Erythroblast (primary cell): ENCODE results near the gene IL13.

Experiments used
- DNase-seq, 2 experiments: peaks; one replicate each; lab custom pipeline; 2025; lab: John Stamatoyannopoulos, UW
- GATA1 ChIP-seq: IDR thresholded peaks from 2 replicates; pipeline ENCODE4 v1.6.1; 2011; ENCODE audit warnings: low read depth, mild to moderate bottlenecking, control low read depth, low read length, moderate library complexity
- POLR2A ChIP-seq: IDR thresholded peaks from 2 replicates; pipeline ENCODE4 v1.6.1; 2011; ENCODE audit warnings: mild to moderate bottlenecking, low read length

Gene IL13

DNA sequence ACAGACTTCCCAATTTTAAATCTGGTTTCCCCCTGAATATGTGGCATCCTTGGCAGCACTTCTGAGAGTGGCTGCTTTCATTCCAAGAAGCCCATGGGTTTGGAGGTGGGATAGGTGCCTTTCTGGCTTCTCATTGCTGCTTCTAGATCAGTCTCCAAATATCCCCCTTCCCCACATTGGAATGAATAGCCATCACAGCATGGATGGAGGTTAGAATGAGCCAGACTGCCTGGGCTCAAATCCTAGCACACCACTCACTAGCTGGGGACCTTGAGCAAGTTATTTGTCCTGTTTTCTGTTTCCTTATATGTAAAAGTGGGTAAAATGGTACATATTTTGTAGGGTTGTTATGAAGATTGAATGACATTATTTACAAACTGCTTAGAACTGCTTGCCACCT lies 13.8 kb upstream of the IL13 start:
- TF ChIP-seq POLR2A = no peak
- TF ChIP-seq GATA1 = no peak
- no peak for DNase-seq

DNA sequence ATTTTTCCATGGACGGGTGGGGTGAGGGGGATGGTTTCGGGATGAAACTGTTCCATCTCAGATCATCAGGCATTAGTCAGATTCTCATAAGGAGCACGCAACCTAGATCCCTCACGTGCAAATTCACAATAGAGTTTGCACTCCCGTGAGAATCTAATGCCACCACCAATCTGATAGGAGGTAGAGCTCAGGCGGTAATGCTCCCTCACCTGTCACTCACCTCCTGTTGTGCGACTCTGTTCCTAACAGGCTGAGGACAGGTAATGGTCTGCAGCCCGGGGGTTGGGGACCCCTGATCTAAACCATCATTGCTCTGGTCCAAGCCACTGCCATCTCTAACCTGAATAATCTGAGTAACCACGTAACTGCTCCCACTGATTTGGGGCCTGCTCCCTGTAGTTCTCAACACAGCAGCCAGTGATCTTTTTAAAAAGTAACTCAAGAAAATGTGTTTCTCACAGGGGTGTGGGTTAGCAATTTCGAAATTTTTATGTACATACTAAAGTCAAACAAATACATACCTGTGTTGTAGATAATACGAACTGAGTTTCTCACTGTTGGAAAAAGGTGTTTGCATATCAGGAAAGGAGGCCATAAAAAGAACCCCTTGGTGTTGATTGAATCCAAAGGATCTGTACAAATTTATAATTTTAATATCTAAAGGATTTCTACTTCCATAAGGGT lies 11.2 kb upstream of the IL13 start:
- no peak for TF ChIP-seq GATA1
- TF ChIP-seq POLR2A = no peak
- no peak for DNase-seq

DNA sequence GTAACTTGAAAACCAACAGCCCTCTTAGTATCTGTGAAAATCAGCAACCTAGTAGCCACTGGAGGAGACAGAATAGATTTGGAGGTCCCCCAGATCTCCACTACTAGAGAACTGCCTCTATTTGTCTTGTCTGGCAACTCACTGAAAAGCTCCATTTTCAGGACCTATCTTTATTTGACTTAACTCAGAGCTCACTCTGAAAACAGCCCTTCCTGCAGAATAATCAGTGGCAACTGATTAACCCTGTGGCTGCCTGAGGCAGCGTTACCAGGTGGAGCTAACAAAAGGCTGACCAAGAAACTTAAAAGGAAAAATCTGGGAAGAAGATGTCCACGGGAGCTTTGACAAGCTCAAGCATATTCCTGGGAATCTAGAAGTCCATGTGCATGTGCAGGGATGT lies 10.5 kb upstream of the IL13 start:
- DNase-seq = no peak
- TF ChIP-seq POLR2A (no peak), GATA1 (no peak)

DNA sequence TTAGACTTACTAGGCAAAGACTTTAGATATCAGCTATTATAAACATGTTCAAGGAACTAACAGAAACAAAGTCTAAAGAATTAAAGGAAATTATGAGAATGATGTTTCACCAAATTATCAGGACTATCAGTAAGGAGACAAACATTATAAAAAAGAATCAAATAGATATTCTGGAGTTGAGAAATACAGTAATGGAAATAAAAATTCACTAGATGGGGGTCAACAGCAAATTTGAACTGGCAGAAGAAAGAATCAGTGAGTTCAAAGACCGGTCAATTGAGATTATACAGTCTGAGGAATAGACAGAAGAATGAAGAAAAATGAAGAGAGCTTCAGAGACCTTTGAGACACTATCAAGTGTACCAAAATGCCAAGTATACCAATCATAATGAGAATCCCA lies 9.6 kb upstream of the IL13 start:
- TF ChIP-seq GATA1 = no peak
- TF ChIP-seq POLR2A = no peak
- no peak for DNase-seq

DNA sequence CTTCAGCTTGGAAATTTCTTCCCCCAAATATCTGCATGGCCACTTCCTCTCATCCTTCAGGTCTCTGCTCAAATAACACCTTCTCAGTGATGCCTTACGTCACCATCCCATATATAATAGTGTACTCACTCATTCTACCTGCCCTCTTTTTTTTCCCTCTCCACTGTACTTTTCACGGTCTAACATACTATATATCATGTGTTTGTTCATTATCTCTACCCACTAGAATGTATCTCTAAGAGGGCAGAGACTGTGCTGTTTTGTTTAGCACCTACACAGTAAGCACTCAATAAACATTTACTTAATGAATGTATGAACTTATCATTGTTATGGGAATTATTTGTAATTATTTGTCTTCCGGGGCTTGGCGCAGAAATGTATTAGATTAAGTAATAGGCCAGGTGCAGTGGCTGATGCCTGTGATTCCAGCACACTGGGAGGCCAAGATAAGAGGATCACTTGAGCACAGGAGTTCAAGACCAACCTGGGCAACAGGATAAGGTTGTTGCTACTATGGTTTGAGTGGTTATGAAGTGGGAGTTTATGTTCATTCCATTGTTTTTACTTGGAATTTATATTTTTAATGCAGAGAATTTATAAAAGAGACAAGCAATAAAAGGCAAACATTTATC lies 6.0 kb upstream of the IL13 start:
- peak; percentile 64 for TF ChIP-seq GATA1
- TF ChIP-seq POLR2A = no peak
- peak; percentile 88 to 95 for DNase-seq

DNA sequence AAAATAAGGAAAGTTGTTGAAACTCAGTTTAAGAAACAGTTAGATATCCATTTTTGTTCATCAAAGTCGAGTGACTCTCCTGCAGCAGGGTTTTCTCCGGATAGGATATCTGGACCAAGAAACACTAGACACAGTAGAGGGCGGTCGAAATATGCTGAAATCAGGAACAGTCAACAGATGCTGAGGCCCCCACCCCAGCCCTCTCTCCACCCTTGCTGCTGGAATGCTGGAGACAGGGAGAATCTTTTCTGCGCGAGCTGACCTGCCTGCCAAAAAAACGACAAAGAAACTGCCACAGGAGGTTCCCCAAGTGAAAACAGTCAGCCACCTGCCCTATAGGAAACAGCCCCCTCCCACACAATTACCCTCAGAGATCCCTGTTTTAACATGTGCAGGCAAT lies 4.3 kb upstream of the IL13 start:
- TF ChIP-seq GATA1 (no peak), POLR2A (no peak)
- DNase-seq = no peak

DNA sequence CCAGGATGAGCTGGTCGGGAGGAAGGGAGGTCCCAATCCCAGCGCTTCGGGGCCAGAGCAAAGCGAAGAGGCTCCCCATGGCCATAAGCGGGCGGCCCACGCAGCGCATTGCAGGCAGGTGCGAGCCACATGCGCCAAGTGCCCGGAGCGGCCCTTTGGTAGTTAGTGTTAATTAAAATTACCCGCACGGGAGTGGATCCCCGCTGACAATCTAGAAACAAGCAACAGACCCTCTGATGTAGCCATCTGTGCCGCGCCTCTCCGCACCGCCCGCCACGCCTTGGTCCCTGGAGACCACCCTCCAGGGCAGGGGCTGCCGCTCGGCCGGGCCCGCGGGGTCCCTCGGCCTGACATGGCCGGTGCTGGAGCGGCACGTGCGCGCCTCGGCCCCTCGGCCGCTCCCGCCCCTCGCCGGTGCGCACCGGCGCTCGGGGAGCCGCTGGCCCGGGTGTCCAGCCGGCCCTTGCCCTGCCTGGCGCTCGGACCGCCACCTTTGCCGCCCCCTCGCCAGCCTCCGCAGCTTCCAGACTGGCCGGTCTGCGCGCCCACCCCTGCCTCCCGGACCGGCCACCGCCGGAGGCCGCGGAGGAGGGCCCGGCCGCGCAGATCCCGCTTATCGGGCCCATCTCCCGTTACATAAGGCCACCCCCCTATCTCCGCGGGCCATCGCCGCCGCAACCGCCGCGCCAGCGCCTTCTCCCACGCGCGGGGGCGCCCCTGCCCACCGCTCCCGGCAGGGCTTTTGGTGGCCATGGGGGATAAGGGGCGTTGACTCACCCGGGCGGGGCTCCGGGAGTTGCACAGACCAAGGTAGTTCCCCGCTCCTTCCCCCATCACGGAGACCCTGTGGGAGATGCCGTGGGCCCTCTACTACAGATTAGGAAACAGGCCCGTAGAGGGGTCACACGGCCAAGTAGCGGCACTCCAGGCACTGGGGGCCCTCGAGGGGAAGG lies 1.9 kb upstream of the IL13 start:
- no peak for TF ChIP-seq POLR2A
- peak; percentile 30 for TF ChIP-seq GATA1
- peak; percentile 78 to 80 for DNase-seq

DNA sequence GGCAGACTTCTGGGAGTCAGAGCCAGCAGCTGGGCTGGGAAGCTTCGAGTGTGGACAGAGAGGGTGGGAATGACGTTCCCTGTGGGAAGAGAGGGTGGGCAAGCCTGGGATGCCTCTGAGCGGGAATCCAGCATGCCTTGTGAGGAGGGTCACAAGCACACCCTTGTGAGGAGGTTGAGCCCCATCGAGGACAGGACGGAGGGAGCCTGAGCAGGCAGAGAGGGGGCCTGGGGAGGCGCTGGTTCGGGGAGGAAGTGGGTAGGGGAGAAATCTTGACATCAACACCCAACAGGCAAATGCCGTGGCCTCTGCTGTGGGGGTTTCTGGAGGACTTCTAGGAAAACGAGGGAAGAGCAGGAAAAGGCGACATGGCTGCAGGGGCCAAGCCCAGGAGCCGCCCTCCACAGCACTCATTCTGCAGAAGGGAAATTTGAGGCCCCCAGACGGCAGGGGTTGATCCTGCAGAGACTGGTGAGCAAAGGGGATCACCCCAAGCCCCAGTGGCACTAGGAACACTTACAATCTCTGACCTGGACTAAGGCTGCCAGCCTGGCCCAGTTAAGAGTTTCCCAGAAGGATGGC lies 1.1 kb upstream of the IL13 start:
- DNase-seq = no peak
- TF ChIP-seq GATA1 (no peak), POLR2A (no peak)

DNA sequence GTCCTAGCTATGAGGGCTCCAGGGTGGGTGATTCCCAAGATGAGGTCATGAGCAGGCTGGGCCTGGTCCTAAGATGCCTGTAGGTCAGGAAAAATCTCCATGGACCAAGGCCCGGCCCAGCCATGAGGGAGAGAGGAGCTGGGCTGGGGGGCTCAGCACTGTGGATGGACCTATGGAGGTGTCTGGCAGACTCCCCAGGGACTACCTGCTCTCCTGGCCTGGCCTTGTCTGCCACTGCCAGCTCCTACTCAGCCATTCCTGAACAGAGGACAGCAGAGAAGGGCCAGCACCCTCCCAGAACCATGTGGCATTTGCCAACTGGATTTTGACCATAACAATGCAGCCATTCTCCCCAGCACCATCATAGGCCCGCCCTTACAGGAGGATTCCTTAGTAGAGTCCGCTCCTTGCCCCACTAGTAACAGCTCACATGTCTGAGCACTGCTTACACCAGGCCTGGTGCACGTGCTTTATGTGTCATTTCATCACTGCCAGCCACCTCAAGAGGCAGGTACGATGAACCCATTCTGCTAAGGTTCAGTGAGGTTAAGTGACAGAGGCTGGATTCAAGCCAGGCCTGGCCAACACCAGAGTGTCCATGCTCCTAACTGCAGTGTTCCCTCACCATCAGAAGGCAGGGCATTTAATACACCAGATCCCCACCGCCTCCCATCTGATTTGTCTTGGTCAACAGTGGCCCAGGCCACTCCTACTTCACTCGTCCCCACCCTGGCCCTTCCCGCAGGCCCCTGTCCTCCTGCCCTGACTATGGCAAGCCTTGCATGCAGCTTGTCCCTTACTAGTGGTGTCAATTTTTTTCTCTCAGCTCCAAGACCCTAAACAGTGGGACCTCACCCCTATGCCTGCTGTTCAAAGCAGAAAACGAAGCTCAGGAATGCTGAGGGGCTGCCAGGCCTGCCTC lies 669 bp downstream of the IL13 start:
- TF ChIP-seq POLR2A (no peak), GATA1 (no peak)
- DNase-seq = peak in 1 of 2 experiments; percentile 21

DNA sequence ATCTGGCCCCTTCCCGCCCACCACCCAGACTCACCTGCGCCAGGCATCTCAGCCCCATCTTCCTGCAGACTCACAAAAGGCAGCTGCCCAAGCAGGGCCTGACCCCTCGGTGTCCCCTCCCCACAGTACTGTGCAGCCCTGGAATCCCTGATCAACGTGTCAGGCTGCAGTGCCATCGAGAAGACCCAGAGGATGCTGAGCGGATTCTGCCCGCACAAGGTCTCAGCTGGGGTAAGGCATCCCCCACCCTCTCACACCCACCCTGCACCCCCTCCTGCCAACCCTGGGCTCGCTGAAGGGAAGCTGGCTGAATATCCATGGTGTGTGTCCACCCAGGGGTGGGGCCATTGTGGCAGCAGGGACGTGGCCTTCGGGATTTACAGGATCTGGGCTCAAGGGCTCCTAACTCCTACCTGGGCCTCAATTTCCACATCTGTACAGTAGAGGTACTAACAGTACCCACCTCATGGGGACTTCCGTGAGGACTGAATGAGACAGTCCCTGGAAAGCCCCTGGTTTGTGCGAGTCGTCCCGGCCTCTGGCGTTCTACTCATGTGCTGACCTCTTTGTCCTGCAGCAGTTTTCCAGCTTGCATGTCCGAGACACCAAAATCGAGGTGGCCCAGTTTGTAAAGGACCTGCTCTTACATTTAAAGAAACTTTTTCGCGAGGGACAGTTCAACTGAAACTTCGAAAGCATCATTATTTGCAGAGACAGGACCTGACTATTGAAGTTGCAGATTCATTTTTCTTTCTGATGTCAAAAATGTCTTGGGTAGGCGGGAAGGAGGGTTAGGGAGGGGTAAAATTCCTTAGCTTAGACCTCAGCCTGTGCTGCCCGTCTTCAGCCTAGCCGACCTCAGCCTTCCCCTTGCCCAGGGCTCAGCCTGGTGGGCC lies 1.9 kb downstream of the IL13 start:
- DNase-seq = no peak
- TF ChIP-seq POLR2A = no peak
- no peak for TF ChIP-seq GATA1

DNA sequence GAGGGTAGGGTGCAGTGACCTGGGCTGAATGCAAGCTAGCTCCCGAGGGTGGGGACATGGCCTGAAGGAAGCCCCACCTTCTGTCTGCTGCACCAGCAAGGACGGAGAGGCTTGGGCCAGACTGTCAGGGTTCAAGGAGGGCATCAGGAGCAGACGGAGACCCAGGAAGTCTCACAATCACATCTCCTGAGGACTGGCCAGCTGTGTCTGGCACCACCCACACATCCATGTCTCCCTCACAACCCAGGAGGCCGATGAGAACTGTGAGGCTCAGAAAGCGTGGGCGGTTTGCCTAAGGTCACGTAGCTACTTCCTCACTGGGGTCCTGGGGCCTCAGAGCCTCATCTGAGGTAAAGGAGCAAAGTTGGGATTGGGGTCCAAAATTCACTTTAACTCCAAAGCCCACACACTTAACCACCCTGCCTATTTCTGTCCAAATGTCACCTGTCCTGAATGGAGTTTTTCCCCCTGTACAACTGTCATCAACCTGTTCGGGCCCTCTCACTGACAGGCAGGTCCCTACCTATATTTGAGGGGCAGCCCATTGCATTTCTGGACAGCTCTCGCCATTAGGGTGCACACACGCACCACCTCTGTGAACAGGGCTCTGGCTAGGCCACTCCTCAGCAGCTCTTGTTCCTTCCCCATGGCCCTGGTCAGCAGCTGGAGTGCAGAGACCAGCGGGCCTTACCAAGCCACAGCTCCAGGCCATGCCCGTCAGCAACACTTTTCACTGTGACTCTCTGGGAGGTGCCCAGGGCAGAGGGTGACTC lies 3.4 kb downstream of the IL13 start:
- TF ChIP-seq POLR2A = no peak
- no peak for TF ChIP-seq GATA1
- DNase-seq = peak; percentile 54 to 55

DNA sequence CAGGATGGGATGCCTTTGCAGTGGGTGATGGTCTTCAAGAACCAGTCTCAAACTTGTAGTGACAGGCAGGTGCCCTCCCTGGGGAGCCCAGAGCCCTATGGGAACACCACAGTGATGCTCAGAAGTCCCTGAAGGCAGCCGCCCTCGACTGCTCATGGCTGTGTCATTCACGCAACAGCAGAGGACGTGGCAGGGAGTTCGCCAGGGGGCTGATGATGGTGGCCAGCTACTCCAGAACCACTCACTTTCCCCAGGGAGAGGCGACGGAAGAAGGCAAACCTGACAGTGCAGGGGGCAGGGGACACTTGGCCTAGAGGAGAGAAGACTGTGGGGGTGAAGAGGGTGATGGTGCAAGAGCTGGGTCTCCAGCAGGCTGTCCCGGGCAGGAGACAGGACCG lies 4.0 kb downstream of the IL13 start:
- DNase-seq = no peak
- TF ChIP-seq POLR2A = no peak
- TF ChIP-seq GATA1 = no peak
